WI38 (cell line): Measurements from ENCODE around the gene AIFM2.
"Not testable (repeated sequence)": the region's sequence is repeated elsewhere in the genome, so short reads cannot be mapped to it uniquely, and the experiment has no call there.

Source experiments
- H3K4me3 ChIP-seq: 2 replicates; pipeline ENCODE4 v1.5.1; 2011; ENCODE audit warnings: low read depth, mild to moderate bottlenecking, control low read depth, low read length
- TF ChIP-seq, protein P1 (sequence below): IDR thresholded peaks from 2 replicates; pipeline ENCODE4 v1.5.1; 2012; ENCODE audit warnings: low read depth, mild to moderate bottlenecking, control low read depth, low read length

AIFM2 gene

DNA sequence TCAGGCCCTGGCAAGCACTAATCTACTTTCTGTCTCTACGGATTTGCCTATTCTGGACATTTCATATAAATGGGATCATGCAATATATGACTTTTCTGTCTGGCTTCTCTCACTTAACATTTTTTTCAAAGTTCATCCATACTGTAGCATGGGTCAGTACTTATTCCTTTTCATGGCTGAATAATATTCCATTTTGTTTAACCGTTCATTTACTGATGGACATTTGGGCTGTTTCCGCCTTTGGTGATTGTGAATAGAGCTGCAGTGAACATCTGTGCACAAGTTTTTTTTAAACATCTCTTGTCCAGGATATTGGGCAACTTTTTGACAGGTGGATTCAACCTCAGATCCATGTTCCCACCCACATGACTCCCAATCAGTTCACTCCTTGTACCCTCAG, 31.0 kb downstream of the AIFM2 start:
- no peak overlapping the region for H3K4me3 ChIP-seq
- TF ChIP-seq, protein P1, sequence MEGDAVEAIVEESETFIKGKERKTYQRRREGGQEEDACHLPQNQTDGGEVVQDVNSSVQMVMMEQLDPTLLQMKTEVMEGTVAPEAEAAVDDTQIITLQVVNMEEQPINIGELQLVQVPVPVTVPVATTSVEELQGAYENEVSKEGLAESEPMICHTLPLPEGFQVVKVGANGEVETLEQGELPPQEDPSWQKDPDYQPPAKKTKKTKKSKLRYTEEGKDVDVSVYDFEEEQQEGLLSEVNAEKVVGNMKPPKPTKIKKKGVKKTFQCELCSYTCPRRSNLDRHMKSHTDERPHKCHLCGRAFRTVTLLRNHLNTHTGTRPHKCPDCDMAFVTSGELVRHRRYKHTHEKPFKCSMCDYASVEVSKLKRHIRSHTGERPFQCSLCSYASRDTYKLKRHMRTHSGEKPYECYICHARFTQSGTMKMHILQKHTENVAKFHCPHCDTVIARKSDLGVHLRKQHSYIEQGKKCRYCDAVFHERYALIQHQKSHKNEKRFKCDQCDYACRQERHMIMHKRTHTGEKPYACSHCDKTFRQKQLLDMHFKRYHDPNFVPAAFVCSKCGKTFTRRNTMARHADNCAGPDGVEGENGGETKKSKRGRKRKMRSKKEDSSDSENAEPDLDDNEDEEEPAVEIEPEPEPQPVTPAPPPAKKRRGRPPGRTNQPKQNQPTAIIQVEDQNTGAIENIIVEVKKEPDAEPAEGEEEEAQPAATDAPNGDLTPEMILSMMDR = no peak

DNA sequence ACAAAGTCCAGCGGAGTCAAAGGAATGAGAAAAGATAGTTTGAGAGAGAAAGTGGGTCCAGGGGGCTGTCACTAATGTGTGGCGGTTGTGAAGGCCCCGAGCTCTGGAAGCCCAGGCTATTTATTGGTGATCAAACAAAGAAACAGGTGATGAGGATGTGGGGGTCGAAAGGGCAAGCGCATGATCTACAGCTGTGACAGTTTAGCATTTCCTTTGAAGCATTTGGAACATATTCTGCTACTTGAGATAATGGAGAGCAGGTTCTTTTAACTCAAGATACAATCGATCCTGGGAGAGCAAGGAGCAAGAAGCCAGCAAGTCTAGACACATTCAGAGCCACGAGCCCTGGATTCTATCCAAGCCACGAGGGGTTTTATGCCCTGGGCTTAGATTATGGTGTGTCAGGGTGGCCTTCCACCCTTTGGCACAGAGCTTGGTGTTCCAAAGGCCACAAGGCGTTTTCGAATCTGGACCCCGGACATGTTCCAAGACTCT, 31.5 kb downstream of the AIFM2 start:
- not testable (repeated sequence) for H3K4me3 ChIP-seq

DNA sequence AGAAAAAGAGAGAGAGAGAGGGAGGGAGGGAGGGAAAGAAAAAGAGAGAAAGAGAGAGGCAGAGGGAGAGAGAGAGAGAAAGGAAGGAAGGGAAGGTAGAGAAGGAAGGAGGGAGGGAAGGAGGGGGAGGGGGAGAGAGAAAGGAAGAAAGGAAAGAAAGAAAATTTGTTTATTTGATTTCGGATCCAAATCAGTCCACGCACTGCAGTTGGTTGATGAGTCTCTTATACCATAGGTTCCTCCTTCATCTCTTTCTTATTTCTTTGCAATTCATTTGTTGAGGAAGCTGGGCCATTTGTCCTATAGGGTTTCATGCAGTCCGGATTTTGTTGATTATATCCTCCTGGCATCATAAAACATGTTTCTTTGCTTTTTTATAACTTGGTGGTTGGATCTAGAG, 34.4 kb downstream of the AIFM2 start:
- TF ChIP-seq, protein P1 = no peak
- no peak overlapping the region for H3K4me3 ChIP-seq

DNA sequence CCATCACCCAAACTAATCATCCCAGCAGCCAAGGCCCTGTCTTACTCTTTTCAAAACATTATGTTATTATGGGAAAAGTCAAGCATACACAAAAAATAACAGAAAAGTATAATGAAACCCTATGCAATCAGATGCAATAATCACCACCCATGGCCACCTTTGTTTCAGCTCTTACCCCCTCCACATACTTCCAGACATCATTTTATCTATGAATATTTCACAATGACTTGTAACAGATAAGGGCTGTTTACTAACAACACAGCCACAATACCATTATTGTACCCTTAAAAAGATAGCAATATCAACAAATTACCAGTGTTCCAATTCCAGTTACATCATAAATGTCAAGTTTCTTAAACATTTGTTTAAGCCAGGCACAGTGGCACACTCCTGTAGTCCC, 35.2 kb downstream of the AIFM2 start:
- no peak overlapping the region for H3K4me3 ChIP-seq
- TF ChIP-seq, protein P1 = no peak

DNA sequence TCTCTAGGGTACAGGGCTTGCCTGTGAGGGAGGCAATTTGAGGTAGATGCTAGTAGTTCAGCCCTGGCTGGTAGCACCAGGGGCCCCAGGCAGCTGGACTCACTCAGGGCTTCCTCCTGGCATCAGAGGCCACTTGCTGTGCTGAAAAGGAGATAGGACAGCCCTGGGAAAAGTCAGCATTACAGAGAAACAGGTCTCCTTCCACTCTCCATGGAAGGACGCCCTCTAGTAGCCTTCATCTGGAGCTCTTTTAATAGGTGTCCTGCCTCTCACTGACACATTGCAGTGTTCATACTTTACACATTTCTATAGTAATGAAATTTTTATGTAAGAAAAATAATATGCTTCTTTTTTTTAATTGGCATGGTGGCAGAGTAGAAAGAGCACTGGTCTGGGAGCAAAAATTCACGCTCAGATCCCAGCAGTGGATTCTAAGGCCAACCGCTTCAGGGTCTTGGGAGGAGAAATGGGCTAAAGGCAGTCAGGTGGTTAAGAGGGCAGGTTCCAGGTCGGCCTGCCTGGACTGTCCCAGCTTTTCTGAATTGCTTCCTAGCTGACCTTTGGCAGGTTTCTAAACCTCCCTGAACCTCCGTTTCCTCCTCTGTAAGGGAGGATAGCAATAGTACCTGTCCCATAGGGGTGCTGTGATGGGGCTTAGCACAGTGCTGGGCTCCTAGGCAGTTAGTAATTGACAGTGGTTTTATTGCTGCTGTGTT, 35.8 kb downstream of the AIFM2 start:
- TF ChIP-seq, protein P1 = no peak
- no peak overlapping the region for H3K4me3 ChIP-seq

DNA sequence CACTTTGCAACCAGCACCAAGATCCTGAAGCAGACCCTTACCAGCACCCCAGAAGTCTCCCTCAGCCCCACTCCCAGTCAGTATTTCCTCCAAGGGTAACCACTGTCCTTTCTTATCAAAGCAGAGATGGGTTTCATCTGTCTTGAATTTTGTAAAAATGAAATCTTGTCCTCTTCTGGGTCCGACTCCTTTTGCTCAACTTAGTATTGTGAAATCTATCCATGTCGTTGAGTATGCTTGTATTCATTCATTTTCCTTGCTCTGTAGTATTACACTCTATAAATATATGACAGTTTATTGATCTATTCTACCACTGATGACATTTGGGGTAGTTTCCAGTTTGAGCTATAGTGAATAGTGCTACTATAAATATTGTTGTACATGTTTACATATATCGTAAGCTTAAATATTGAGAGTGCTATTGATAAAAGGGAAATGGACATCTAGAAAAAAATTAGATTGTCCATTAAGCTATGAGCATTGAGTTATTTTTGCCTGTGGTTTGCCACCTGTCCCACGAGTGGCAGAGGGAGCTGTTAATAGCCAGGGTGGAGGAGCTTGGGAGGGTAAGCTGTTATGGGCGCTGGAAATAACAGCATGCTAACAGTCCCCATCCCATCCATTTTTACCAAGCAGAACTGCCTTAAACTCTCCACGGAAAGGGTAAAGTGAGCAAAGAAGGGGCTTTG, 36.5 kb downstream of the AIFM2 start:
- no peak overlapping the region for H3K4me3 ChIP-seq
- TF ChIP-seq, protein P1 = no peak

DNA sequence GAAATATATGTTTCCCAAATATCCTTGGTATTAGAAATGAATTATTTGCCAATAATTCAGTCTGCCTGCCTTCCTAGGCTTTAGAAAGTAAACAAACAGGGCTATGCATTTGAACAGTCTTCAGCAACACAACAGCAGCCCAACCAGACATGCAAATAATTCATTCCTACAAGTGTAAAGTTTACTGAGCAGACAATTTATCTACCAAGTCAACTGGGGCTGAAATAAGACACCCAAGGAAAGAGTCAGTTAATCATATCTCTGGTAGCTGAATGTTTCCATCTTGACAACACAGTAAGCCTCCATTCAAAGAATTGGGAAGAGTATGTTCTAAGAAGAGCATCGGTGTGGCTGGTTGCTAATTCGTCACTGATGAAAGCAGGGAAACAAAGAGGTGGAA, 38.4 kb downstream of the AIFM2 start:
- no peak overlapping the region for H3K4me3 ChIP-seq
- TF ChIP-seq, protein P1 = no peak
